ENCODE measurements around the gene SLC35G4. TPM values are rescaled to one million over a fixed set of nuclear protein-coding genes. Genes with fewer than 3 reads are reported as not detected.

SLC35G4 gene
- polyA plus RNA-seq, 1 donor (not counting 4 experiments of a cell fraction or from before 2014, with no cell fraction given) = not detected

DNA sequence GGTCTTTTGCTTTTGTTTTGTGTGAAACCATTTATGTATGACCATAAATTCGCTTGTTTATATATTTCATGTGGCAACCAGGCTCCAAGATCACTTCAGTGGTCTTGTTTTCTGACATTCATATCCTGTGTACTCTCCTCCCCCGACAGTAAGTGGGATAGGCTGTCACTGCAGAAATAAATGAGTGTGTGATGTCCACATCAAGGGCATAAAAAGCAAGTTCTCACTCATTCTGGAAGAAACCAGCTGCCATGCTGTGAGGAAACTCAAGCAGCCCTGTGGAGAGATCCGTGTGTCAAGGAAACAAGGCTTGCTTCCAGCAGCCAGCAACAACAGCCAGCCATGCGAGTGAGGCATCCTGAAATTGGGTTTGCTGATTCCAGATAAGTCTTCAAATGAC, 40.4 kb downstream of the SLC35G4 start:
- FAIRE-seq (no peak), DNase-seq (ENCODE audit: low read depth, low spot score) (no peak)
- Histone ChIP-seq H3K79me2 (ENCODE audit: control insufficient read depth, insufficient read depth, low read length) (no peaks in the 10 kb centered on the region), H3K9ac (ENCODE audit: control insufficient read depth, extremely low read depth, insufficient read depth, low read length) (no peak overlapping the region), H3K4me2 (ENCODE audit: control insufficient read depth, extremely low read depth, insufficient read depth, low read depth, low read length) (no peak overlapping the region), H3K27me3 (ENCODE audit: control insufficient read depth, extremely low read depth, insufficient read depth, low read length) (no peaks in the 10 kb centered on the region), H2AFZ (ENCODE audit: control insufficient read depth, low read length) (no peak overlapping the region), H3K4me3 (ENCODE audit: control insufficient read depth in 2 of 3, extremely low read depth in 1 of 3, insufficient read depth in 2 of 3, low read depth in 1 of 3, low read length in 3 of 3) (no peak overlapping the region), H3K36me3 (ENCODE audit: control insufficient read depth in 2 of 2, extremely low read depth in 1 of 2, insufficient read depth in 2 of 2, low read length in 2 of 2) (no peaks in the 10 kb centered on the region), H3K4me1 (ENCODE audit: control insufficient read depth, extremely low read depth, insufficient read depth, low read length) (peaks cover 9% of the 10 kb centered on the region), H3K9me3 (ENCODE audit: control insufficient read depth, low read depth, low read length) (no peaks in the 10 kb centered on the region), H3K9me1 (ENCODE audit: control insufficient read depth, extremely low read depth, insufficient read depth, low read length) (no peaks in the 10 kb centered on the region), H4K20me1 (ENCODE audit: control insufficient read depth, extremely low read depth, insufficient read depth, low read length) (no peaks in the 10 kb centered on the region), H3K27ac (ENCODE audit: control insufficient read depth, insufficient read depth, low read length) (no peak overlapping the region)
- dilution Hi-C loops (cut with MboI; ENCODE audit: extremely low pct_ligation_motif_present, low sequenced_read_pairs) = no loop called here
- TF ChIP-seq, protein P1, sequence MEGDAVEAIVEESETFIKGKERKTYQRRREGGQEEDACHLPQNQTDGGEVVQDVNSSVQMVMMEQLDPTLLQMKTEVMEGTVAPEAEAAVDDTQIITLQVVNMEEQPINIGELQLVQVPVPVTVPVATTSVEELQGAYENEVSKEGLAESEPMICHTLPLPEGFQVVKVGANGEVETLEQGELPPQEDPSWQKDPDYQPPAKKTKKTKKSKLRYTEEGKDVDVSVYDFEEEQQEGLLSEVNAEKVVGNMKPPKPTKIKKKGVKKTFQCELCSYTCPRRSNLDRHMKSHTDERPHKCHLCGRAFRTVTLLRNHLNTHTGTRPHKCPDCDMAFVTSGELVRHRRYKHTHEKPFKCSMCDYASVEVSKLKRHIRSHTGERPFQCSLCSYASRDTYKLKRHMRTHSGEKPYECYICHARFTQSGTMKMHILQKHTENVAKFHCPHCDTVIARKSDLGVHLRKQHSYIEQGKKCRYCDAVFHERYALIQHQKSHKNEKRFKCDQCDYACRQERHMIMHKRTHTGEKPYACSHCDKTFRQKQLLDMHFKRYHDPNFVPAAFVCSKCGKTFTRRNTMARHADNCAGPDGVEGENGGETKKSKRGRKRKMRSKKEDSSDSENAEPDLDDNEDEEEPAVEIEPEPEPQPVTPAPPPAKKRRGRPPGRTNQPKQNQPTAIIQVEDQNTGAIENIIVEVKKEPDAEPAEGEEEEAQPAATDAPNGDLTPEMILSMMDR (optimal IDR thresholded peaks at IDR 0.05 in 1 of 3, IDR thresholded peaks at IDR 0.05 in 1 of 3, conservative IDR thresholded peaks at IDR 0.05 in 1 of 3; ENCODE audit: extremely low read depth in 1 of 3, insufficient read depth in 2 of 3, low read length in 3 of 3) = no peak
- no peak for TF ChIP-seq EZH2 (IDR thresholded peaks at IDR 0.05; ENCODE audit: low read length)

DNA sequence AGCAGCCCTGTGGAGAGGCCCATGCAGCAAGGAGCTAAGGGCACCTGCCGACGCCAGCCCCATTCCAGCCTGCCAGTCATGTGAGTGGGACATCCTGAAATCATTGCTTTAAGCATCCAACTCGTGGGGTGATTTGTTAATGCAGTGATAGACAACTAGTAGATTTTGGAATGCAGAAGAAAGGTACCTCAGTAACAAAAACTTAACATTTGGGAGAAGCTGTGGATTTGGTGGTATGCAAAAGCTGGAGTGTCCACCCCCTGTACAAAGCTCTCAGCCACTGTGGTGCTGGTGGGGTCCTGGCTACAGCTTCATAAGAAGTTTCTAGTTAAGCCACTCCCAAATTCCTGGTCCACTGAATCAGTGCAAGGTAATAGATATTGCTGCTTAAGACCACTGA, 42.5 kb downstream of the SLC35G4 start:
- Histone ChIP-seq H3K4me3 (ENCODE audit: control insufficient read depth in 2 of 3, extremely low read depth in 1 of 3, insufficient read depth in 2 of 3, low read depth in 1 of 3, low read length in 3 of 3) (no peak overlapping the region), H3K9me1 (ENCODE audit: control insufficient read depth, extremely low read depth, insufficient read depth, low read length) (no peaks in the 10 kb centered on the region), H3K36me3 (ENCODE audit: control insufficient read depth in 2 of 2, extremely low read depth in 1 of 2, insufficient read depth in 2 of 2, low read length in 2 of 2) (no peaks in the 10 kb centered on the region), H3K79me2 (ENCODE audit: control insufficient read depth, insufficient read depth, low read length) (no peaks in the 10 kb centered on the region), H2AFZ (ENCODE audit: control insufficient read depth, low read length) (no peak overlapping the region), H3K4me2 (ENCODE audit: control insufficient read depth, extremely low read depth, insufficient read depth, low read depth, low read length) (no peak overlapping the region), H3K27ac (ENCODE audit: control insufficient read depth, insufficient read depth, low read length) (no peak overlapping the region), H3K9ac (ENCODE audit: control insufficient read depth, extremely low read depth, insufficient read depth, low read length) (no peak overlapping the region), H3K4me1 (ENCODE audit: control insufficient read depth, extremely low read depth, insufficient read depth, low read length) (peaks cover 18% of the 10 kb centered on the region), H3K9me3 (ENCODE audit: control insufficient read depth, low read depth, low read length) (no peaks in the 10 kb centered on the region), H4K20me1 (ENCODE audit: control insufficient read depth, extremely low read depth, insufficient read depth, low read length) (no peaks in the 10 kb centered on the region), H3K27me3 (ENCODE audit: control insufficient read depth, extremely low read depth, insufficient read depth, low read length) (no peaks in the 10 kb centered on the region)
- dilution Hi-C loops (cut with MboI; ENCODE audit: extremely low pct_ligation_motif_present, low sequenced_read_pairs) = no loop called here
- no peak for TF ChIP-seq EZH2 (IDR thresholded peaks at IDR 0.05; ENCODE audit: low read length)
- TF ChIP-seq, protein P1 (optimal IDR thresholded peaks at IDR 0.05 in 1 of 3, IDR thresholded peaks at IDR 0.05 in 1 of 3, conservative IDR thresholded peaks at IDR 0.05 in 1 of 3; ENCODE audit: extremely low read depth in 1 of 3, insufficient read depth in 2 of 3, low read length in 3 of 3) = no peak
- DNase-seq (ENCODE audit: low read depth, low spot score) (no peak), FAIRE-seq (no peak)

Data from keratinocyte (primary cell).